ENCODE measurements around the gene PROX1.

The PROX1 gene, protein sequence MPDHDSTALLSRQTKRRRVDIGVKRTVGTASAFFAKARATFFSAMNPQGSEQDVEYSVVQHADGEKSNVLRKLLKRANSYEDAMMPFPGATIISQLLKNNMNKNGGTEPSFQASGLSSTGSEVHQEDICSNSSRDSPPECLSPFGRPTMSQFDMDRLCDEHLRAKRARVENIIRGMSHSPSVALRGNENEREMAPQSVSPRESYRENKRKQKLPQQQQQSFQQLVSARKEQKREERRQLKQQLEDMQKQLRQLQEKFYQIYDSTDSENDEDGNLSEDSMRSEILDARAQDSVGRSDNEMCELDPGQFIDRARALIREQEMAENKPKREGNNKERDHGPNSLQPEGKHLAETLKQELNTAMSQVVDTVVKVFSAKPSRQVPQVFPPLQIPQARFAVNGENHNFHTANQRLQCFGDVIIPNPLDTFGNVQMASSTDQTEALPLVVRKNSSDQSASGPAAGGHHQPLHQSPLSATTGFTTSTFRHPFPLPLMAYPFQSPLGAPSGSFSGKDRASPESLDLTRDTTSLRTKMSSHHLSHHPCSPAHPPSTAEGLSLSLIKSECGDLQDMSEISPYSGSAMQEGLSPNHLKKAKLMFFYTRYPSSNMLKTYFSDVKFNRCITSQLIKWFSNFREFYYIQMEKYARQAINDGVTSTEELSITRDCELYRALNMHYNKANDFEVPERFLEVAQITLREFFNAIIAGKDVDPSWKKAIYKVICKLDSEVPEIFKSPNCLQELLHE

GRCh38 chr1:213987927-213988506, at the start of gene PROX1:
PROX1 (plus strand) TSS chr1:213987973; CDS start chr1:213996536, 8,563 bp downstream.
- DNase-seq (ENCODE audit: low read depth): peak; percentile 93

DNA sequence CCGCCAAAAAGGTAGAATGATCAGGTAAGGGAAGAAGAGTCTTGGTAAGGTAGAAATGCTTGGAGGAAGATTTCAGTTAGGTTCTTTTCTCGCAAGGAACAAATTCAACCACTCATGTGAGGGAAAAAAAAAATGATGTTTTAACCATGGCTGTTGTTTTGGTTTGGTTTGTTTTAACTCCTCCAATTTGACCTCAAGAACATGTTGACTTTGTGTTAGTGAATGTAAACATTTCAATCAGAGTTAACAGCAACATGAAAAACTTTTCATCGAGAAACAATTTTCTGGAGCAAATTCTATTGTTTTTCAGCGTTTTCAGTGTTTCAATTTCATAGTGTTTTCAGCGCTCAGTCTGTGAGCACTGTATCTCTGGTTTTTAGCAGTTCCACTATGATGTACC, 49.0 kb upstream of the PROX1 start:
- DNase-seq (ENCODE audit: low read depth): no peak

- DNase-seq (ENCODE audit: low read depth): no peak
Measured at GRCh38 chr1:213939888-213940287, 47.9 kb upstream of the PROX1 start.

- no peak for DNase-seq (ENCODE audit: low read depth)
Measured at GRCh38 chr1:213940947-213941346, 46.8 kb upstream of the PROX1 start.

GRCh38 chr1:213942061-213942460, 45.7 kb upstream of the PROX1 start:
- DNase-seq (ENCODE audit: low read depth): no peak

GRCh38 chr1:213947200-213947801, 40.5 kb upstream of the PROX1 start:
- no peak for DNase-seq (ENCODE audit: low read depth)

GRCh38 chr1:213951876-213952275, 35.9 kb upstream of the PROX1 start:
- no peak for DNase-seq (ENCODE audit: low read depth)

DNA sequence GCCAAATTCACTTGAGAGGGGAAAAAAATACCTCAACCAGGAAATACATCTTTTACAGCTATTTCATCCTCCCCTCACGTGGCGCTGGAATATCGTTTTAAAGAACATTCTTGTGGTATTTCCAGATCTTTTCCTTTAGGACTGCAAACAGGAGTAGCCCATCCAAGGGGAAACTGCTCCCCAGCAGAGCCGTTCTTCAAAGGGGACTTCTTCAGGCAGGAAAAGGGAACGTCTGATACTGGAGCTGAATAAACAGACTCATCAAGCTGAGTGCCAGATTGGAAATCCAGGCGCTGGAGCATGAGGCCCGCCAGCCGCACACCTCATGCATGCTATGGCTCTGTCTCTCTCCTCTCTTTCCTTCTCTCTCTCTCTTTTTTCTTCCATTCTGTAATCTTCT, 34.0 kb upstream of the PROX1 start:
- no peak for DNase-seq (ENCODE audit: low read depth)

DNA sequence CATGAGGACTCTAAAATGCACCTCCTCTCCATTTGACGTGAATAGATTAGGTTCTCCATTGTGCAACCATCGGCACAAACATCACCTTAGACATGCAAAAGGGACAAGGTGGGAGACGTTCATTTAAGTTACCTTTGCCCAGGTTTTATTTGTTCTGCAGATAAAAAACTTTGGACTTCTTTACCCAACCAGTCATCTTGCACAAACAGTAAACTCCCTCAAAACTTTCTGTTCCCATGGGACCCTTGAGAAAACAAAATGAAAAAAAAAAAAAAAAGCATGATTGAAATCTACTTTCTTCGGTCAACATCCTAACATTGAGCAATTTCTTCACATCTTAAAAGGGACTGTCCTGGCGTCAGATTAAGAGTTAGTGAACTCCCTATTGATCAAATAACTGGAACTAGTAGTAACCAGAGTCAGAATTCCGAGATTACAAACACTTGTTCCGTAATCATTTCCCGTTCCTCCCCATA, 31.4 kb upstream of the PROX1 start:
- DNase-seq (ENCODE audit: low read depth): no peak

GRCh38 chr1:213958346-213958745, 29.4 kb upstream of the PROX1 start:
- no peak for DNase-seq (ENCODE audit: low read depth)

GRCh38 chr1:213960963-213961362, 26.8 kb upstream of the PROX1 start:
- DNase-seq (ENCODE audit: low read depth): no peak

GRCh38 chr1:213962508-213962907, 25.3 kb upstream of the PROX1 start:
- no peak for DNase-seq (ENCODE audit: low read depth)

DNA sequence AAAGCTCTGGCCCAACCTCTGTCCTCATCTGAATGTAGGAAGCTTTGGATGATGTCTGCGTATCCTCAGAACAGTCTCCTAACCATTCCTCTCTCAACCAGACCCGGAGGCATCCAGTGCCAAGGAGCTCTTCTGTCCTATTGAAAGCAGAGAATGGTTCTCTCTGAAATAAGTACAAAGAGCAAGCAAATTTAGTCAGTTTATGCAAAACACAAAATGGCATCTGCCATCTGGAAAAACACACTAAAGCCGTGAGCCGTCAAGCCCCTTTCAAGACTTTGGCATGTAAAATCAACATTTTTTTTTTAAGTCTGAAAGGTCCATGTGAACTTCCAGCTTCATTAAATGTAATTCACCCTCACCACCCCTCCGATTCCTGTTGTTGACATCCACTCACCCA, 21.7 kb upstream of the PROX1 start:
- no peak for DNase-seq (ENCODE audit: low read depth)

GRCh38 chr1:213968146-213968825, 19.5 kb upstream of the PROX1 start:
- no peak for DNase-seq (ENCODE audit: low read depth)

- DNase-seq (ENCODE audit: low read depth): peak; percentile 10
Measured at GRCh38 chr1:213969958-213970555, 17.7 kb upstream of the PROX1 start.

GRCh38 chr1:213972141-213972540, 15.6 kb upstream of the PROX1 start:
- DNase-seq (ENCODE audit: low read depth): no peak

- DNase-seq (ENCODE audit: low read depth): no peak
Measured at GRCh38 chr1:213973129-213973528, 14.6 kb upstream of the PROX1 start.

- no peak for DNase-seq (ENCODE audit: low read depth)
Measured at GRCh38 chr1:213976665-213977485, 10.9 kb upstream of the PROX1 start.

DNA sequence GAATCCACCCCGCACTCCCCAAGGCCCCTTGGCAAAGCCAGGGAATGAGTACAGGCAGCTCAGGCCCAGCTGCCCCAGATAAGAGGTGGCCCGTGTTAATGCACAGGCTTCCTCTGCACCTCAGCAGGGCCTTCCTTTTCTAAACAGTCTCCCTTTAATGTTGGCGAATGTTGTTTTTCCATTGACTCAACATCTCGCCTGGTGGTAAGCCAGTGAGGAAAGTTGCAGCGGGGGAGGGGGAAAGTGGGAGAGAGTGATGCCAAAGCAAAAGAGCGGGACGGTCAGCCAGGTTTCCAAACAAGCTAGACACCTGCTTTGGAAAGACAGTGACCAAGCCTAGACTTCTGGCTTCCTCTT, 10.3 kb upstream of the PROX1 start:
- DNase-seq (ENCODE audit: low read depth): peak; percentile 4

- no peak for DNase-seq (ENCODE audit: low read depth)
Measured at GRCh38 chr1:213977909-213978308, 9.9 kb upstream of the PROX1 start.

Measured in iris pigment epithelial cell (primary cell).